GM21737 (cell line): ENCODE data around the gene XPO1.
"Not testable (repeated sequence)": the region's sequence is repeated elsewhere in the genome, so short reads cannot be mapped to it uniquely, and the experiment has no call there.

Experiments used
- ATAC-seq: cut with Tn5 transposase; IDR thresholded peaks from one replicate; pipeline ENCODE4 v1.9.1; 2021; ENCODE audit warnings: mild to moderate bottlenecking, moderate library complexity; ENCODE audit not compliant: unreplicated experiment

XPO1 gene

GRCh38 chr2:61469424-61470121, 68.6 kb downstream of the XPO1 start:
- ATAC-seq = no peak

GRCh38 chr2:61468231-61468630, 69.9 kb downstream of the XPO1 start:
- not testable (repeated sequence) for ATAC-seq

- ATAC-seq = no peak
Observed at GRCh38 chr2:61465045-61465444, 73.1 kb downstream of the XPO1 start.

GRCh38 chr2:61463769-61464475, 74.2 kb downstream of the XPO1 start:
- ATAC-seq = no peak

GRCh38 chr2:61461404-61461803, 76.8 kb downstream of the XPO1 start:
- ATAC-seq = no peak

- no peak for ATAC-seq
Observed at GRCh38 chr2:61460163-61460562, 78.0 kb downstream of the XPO1 start.

- no peak for ATAC-seq
Observed at GRCh38 chr2:61456746-61457420, 81.3 kb downstream of the XPO1 start.

GRCh38 chr2:61456070-61456745, 81.9 kb downstream of the XPO1 start:
- ATAC-seq = no peak

GRCh38 chr2:61454972-61455371, 83.2 kb downstream of the XPO1 start:
- ATAC-seq = not testable (repeated sequence)

- no peak for ATAC-seq
Observed at GRCh38 chr2:61454383-61454782, 83.8 kb downstream of the XPO1 start.

- no peak for ATAC-seq
Observed at GRCh38 chr2:61452392-61452791, 85.8 kb downstream of the XPO1 start.

- no peak for ATAC-seq
Observed at GRCh38 chr2:61451178-61451577, 87.0 kb downstream of the XPO1 start.

GRCh38 chr2:61450144-61450543, 88.0 kb downstream of the XPO1 start:
- no peak for ATAC-seq

- no peak for ATAC-seq
Observed at GRCh38 chr2:61448229-61448628, 89.9 kb downstream of the XPO1 start.

- not testable (repeated sequence) for ATAC-seq
Observed at GRCh38 chr2:61446971-61447370, 91.2 kb downstream of the XPO1 start.

- peak; percentile 74 for ATAC-seq
Observed at GRCh38 chr2:61443342-61444041, 94.7 kb downstream of the XPO1 start.

- no peak for ATAC-seq
Observed at GRCh38 chr2:61439241-61440002, 98.7 kb downstream of the XPO1 start.

- no peak for ATAC-seq
Observed at GRCh38 chr2:61438670-61439069, 99.5 kb downstream of the XPO1 start.

- ATAC-seq = no peak
Observed at GRCh38 chr2:61437170-61437569, 101.0 kb downstream of the XPO1 start.

GRCh38 chr2:61436092-61436491, 102.1 kb downstream of the XPO1 start:
- no peak for ATAC-seq
